GM19238 (cell line): ENCODE measurements around the gene PRSS56.

Experiments used
- DNase-seq: peaks from one replicate; pipeline ENCODE4 v3.0.0; 2011; ENCODE audit warnings: low spot score; ENCODE audit not compliant: insufficient read length

The PRSS56 gene

DNA sequence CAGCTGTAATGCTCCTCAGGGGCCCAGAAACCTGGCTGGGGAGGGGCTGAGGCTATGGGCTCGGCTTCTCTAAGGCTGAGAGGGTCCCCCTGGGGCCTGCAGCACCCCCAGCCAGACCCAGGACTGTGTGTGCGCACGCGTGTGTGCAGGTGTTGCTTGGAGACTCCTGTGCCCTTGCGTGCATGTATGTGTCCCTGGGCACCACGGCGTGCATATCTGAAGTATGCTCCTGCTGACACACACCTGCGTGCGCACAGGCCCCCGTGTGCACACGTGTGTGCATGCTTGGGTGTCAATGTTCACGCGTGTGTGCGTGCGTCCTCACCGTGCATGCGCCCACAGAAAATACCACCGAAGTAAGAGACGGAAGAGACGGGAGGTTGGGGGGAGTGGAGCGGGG lies 17.7 kb upstream of the PRSS56 start:
- no peak for DNase-seq

GRCh38 chr2:232502911-232503808 lies 17.0 kb upstream of the PRSS56 start:
- no peak for DNase-seq

DNA sequence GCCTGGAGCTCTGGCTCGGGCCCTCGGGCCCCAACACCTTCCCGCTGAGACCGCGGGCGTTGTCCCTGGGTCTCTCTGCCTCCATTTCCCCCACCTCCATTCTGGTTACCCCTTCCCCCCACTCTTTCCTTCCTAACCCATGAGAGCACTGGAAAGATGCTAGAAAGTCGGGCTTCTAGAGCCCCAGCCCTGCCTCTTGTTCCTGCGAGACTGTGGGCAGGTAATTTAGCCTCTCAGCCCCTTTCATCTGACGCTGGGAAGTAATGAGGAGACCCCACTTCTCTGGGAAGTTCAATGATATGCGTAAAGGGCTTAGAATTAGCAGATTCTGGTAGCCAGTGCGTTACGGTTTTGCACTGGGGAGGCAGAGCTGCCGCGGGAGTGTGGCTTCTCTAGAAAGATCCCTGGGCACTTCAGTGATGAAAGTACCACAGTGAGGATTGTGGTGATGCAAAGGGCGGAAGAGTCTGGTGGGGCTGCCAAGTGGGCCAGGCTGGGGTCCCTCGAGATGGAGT lies 16.3 kb upstream of the PRSS56 start:
- DNase-seq = no peak

DNA sequence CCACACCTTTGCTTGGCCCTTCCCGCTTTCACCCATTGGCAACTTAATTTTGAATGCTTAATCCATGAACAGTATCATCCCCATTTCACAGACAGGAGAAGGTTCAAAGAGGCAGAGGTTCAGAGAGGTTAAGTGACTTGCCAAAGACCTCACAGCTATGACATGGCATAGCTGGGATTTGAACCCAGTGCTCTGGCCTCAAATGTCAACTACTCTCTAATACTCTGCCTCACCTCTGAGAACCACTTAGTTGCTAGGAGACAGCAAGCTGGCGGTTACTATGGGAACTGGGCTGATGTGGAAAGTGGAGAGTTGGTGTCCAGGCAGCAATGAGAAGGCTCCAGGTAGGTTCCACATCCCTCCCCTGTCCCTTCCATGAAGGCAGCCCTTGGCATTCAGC lies 15.8 kb upstream of the PRSS56 start:
- DNase-seq = no peak

GRCh38 chr2:232505856-232506255 lies 14.3 kb upstream of the PRSS56 start:
- DNase-seq = no peak

GRCh38 chr2:232506709-232507108 lies 13.5 kb upstream of the PRSS56 start:
- DNase-seq = no peak

GRCh38 chr2:232508251-232508650 lies 11.9 kb upstream of the PRSS56 start:
- DNase-seq = no peak

GRCh38 chr2:232511336-232511890 lies 8.8 kb upstream of the PRSS56 start:
- DNase-seq = no peak

GRCh38 chr2:232512602-232513001 lies 7.6 kb upstream of the PRSS56 start:
- DNase-seq = no peak

- no peak for DNase-seq
Measured at GRCh38 chr2:232513353-232513752, 6.8 kb upstream of the PRSS56 start.

DNA sequence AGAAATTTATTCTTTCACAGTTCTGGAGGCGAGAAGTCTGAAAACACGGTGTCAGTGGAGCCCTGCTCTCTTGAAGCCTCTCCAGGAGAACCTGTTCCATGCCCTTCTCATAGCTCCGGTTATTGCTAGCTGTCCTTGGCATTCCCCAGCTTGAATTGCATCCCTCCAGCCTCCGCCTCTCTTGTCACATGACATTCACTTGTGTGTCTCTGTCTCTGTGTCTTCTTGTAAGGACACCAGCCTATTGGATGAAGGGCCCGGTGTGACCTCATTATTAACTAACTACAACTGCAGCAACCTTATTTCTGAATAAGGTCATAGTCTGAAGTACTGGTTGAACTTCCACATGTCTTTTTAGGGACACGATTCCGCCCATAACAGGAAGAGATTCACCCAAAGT lies 4.5 kb upstream of the PRSS56 start:
- DNase-seq = no peak

GRCh38 chr2:232516551-232516950 lies 3.6 kb upstream of the PRSS56 start:
- DNase-seq = no peak

GRCh38 chr2:232518844-232519243 lies 1.3 kb upstream of the PRSS56 start:
- no peak for DNase-seq

DNA sequence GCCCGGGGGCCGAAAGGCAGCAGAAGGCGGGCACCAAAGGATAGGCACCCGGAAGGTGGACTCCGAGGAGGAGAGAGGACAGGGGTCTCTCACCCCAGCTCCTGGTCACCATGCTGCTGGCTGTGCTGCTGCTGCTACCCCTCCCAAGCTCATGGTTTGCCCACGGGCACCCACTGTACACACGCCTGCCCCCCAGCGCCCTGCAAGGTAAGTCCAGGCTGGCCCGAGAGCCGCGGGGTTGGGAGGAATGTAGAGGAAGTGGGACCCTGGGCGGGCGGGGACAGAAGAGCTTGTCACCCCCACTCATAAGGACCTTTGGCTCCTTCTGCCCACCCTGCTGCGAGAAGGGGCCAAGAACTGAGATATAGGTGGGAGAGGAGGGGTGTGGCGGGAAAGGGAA lies 301 bp downstream of the PRSS56 start:
- DNase-seq = no peak

DNA sequence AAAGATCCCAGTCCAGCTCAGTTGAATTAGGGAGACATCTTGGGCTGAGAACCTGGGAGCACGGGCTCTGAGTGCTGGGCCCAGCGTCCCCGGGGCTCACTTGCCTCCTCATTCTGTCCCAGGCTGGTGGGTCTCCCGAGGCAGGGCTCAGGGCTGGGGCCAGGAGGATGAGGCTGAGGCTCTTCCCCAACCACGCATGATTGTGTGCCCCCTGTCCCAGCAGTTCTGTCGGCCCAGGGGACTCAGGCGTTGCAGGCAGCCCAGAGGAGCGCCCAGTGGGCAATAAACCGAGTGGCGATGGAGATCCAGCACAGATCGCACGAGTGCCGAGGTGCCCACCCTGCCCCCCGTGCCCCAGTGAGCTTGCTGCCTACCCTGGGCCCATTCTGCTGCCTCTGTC lies 910 bp downstream of the PRSS56 start:
- DNase-seq = no peak

DNA sequence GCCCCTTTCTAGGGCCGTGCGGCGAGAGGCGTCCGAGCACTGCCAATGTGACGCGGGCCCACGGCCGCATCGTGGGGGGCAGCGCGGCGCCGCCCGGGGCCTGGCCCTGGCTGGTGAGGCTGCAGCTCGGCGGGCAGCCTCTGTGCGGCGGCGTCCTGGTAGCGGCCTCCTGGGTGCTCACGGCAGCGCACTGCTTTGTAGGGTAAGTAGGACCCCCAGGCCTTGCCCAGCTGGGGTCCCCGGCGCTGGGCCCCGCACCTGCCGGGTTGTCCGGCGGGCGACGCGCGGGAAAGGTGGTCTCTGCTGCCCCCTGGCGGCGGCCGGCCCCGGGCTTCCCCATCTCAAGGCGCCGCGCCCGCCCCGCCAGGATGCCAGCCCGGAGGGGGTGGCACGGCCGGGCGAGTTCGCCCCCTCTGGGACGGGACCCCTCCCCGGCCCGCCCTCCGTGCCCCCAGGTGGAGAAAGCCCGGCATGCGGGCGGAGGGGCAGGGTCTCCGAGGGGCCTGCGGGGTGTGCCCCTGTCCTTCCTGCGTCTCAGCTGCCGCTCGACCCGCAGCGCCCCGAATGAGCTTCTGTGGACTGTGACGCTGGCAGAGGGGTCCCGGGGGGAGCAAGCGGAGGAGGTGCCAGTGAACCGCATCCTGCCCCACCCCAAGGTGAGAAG lies 1.9 kb downstream of the PRSS56 start:
- DNase-seq = peak; percentile 82

- no peak for DNase-seq
Measured at GRCh38 chr2:232522623-232523401, 2.6 kb downstream of the PRSS56 start.

GRCh38 chr2:232523402-232523681 lies 3.2 kb downstream of the PRSS56 start:
- DNase-seq = no peak

DNA sequence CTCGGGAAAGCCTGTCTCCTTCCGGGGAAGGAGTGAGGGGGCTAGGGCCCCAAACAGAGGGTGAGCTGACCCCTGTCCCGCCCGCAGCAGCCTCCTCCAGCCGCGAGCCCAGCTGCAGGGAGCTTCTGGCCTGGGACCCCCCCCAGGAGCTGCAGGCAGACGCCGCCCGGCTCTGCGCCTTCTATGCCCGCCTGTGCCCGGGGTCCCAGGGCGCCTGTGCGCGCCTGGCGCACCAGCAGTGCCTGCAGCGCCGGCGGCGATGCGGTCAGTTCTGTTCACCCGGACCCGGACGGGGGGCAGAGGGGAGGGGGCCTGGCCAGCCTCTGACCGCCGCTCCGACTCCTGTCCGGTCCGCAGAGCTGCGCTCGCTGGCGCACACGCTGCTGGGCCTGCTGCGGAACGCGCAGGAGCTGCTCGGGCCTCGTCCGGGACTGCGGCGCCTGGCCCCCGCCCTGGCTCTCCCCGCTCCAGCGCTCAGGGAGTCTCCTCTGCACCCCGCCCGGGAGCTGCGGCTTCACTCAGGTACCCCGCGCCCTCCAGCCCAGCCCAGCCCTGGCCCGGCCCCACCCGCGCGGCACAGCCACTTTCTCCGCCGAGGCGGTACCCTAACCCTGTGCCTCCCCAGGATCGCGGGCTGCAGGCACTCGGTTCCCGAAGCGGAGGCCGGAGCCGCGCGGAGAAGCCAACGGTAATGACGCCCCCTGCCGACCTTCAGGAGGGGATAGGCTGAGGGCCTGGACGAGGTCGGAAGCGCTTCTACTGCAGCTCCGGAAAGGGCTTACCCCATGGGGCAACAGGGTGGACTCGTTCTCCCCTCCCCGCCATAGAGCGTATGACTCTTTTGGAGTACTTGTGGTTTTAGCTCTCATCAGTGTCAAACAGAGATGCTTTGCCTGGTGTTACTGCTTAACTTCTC lies 3.8 kb downstream of the PRSS56 start:
- no peak for DNase-seq

GRCh38 chr2:232524771-232525170 lies 4.6 kb downstream of the PRSS56 start:
- no peak for DNase-seq

DNA sequence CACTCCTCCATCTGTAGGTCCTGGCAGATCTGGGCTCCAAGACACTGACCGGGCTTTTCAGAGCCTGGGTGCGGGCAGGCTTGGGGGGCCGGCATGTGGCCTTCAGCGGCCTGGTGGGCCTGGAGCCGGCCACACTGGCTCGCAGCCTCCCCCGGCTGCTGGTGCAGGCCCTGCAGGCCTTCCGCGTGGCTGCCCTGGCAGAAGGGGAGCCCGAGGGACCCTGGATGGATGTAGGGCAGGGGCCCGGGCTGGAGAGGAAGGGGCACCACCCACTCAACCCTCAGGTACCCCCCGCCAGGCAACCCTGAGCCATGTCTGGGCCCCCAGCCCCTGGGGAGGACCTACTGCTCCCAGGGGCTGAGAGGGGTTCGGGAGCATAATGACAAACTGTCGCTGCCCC lies 5.0 kb downstream of the PRSS56 start:
- DNase-seq = no peak
